ENCODE data around the gene DCAF6.

DCAF6 gene

GRCh38 chr1:167984886-167985489 is 48.5 kb downstream of the DCAF6 start:
- Histone ChIP-seq H3K4me2 (ENCODE audit: insufficient read depth, low read length) (no peak overlapping the region), H3K9me3 (ENCODE audit: insufficient read depth, low read length, severe bottlenecking) (no peaks in the 10 kb centered on the region), H2AFZ (ENCODE audit: low read depth, low read length) (no peak overlapping the region), H3K4me3 (ENCODE audit: low read depth in 1 of 2, low read length in 2 of 2) (no peak overlapping the region), H3K27me3 (ENCODE audit: insufficient read depth, low read length, poor library complexity) (no peaks in the 10 kb centered on the region), H3K4me1 (ENCODE audit: insufficient read depth, low read length) (no peaks in the 10 kb centered on the region), H3K9ac (ENCODE audit: low read depth, low read length) (no peak overlapping the region), H3K27ac (ENCODE audit: low read length) (no peak overlapping the region), H4K20me1 (ENCODE audit: insufficient read depth, low read length) (no peaks in the 10 kb centered on the region), H3K36me3 (ENCODE audit: insufficient read depth, low read length) (peaks cover 19% of the 10 kb centered on the region; the same call in 1 of the 2 replicates), H3K79me2 (ENCODE audit: insufficient read depth, low read length) (peaks cover 7% of the 10 kb centered on the region)
- DNase-seq (no peak), ATAC-seq (ENCODE audit: insufficient read depth, low read depth) (no peak)
- TF ChIP-seq EZH2 (IDR thresholded peaks at IDR 0.05; ENCODE audit: borderline replicate concordance, low read depth, low read length, severe bottlenecking) = no peak
- TF ChIP-seq, protein P1, sequence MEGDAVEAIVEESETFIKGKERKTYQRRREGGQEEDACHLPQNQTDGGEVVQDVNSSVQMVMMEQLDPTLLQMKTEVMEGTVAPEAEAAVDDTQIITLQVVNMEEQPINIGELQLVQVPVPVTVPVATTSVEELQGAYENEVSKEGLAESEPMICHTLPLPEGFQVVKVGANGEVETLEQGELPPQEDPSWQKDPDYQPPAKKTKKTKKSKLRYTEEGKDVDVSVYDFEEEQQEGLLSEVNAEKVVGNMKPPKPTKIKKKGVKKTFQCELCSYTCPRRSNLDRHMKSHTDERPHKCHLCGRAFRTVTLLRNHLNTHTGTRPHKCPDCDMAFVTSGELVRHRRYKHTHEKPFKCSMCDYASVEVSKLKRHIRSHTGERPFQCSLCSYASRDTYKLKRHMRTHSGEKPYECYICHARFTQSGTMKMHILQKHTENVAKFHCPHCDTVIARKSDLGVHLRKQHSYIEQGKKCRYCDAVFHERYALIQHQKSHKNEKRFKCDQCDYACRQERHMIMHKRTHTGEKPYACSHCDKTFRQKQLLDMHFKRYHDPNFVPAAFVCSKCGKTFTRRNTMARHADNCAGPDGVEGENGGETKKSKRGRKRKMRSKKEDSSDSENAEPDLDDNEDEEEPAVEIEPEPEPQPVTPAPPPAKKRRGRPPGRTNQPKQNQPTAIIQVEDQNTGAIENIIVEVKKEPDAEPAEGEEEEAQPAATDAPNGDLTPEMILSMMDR (IDR thresholded peaks at IDR 0.05; ENCODE audit: borderline replicate concordance, extremely low read depth, low read length, poor library complexity, severe bottlenecking) = no peak

- Histone ChIP-seq H4K20me1 (ENCODE audit: insufficient read depth, low read length) (no peaks in the 10 kb centered on the region), H3K4me2 (ENCODE audit: insufficient read depth, low read length) (no peak overlapping the region), H3K9me3 (ENCODE audit: insufficient read depth, low read length, severe bottlenecking) (no peaks in the 10 kb centered on the region), H2AFZ (ENCODE audit: low read depth, low read length) (no peak overlapping the region), H3K36me3 (ENCODE audit: insufficient read depth, low read length) (peaks cover 20% of the 10 kb centered on the region), H3K27ac (ENCODE audit: low read length) (no peak overlapping the region), H3K4me1 (ENCODE audit: insufficient read depth, low read length) (no peaks in the 10 kb centered on the region), H3K27me3 (ENCODE audit: insufficient read depth, low read length, poor library complexity) (no peaks in the 10 kb centered on the region), H3K4me3 (ENCODE audit: low read depth in 1 of 2, low read length in 2 of 2) (no peak overlapping the region), H3K9ac (ENCODE audit: low read depth, low read length) (no peak overlapping the region), H3K79me2 (ENCODE audit: insufficient read depth, low read length) (peaks cover 7% of the 10 kb centered on the region; the same call in 1 of the 2 replicates)
- ATAC-seq (ENCODE audit: insufficient read depth, low read depth) = no peak
- DNase-seq = no peak
- TF ChIP-seq EZH2 (IDR thresholded peaks at IDR 0.05; ENCODE audit: borderline replicate concordance, low read depth, low read length, severe bottlenecking) = no peak
- TF ChIP-seq, protein P1 (IDR thresholded peaks at IDR 0.05; ENCODE audit: borderline replicate concordance, extremely low read depth, low read length, poor library complexity, severe bottlenecking) = no peak
Measured at GRCh38 chr1:167987174-167987573, 50.7 kb downstream of the DCAF6 start.

DNA sequence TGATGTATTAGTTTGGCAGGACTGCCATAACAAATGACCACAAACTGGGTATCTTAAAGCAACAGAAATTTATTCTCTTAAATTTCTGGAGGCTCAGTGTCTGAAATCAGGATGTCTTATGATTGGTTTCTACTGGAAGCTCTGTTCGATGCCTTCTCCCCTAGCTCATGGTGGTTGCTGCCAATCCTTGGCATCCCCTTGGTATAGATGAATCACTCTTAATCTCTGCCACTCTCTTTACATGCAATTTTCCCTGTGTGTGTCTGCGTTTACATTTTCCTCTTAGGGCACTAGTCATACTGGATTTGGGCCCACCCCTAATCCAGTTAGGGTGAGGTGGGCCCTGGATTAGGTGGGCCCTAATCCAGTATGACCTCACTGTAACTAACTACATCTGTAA is 55.1 kb downstream of the DCAF6 start:
- H3K9ac ChIP-seq (ENCODE audit: low read depth, low read length) = no peak overlapping the region
- H2AFZ ChIP-seq (ENCODE audit: low read depth, low read length) = no peak overlapping the region
- H3K27me3 ChIP-seq (ENCODE audit: insufficient read depth, low read length, poor library complexity) = no peaks in the 10 kb centered on the region
- ATAC-seq (ENCODE audit: insufficient read depth, low read depth) (no peak), DNase-seq (no peak)
- peaks cover 31% of the 10 kb centered on the region for H3K36me3 ChIP-seq (ENCODE audit: insufficient read depth, low read length)
- TF ChIP-seq, protein P1 (IDR thresholded peaks at IDR 0.05; ENCODE audit: borderline replicate concordance, extremely low read depth, low read length, poor library complexity, severe bottlenecking) = no peak
- no peak for TF ChIP-seq EZH2 (IDR thresholded peaks at IDR 0.05; ENCODE audit: borderline replicate concordance, low read depth, low read length, severe bottlenecking)
- H3K4me1 ChIP-seq (ENCODE audit: insufficient read depth, low read length) = no peaks in the 10 kb centered on the region
- H3K4me2 ChIP-seq (ENCODE audit: insufficient read depth, low read length) = no peak overlapping the region
- no peak overlapping the region for H3K4me3 ChIP-seq (ENCODE audit: low read depth in 1 of 2, low read length in 2 of 2)
- H3K79me2 ChIP-seq (ENCODE audit: insufficient read depth, low read length) = no peaks in the 10 kb centered on the region
- no peaks in the 10 kb centered on the region for H3K9me3 ChIP-seq (ENCODE audit: insufficient read depth, low read length, severe bottlenecking)
- H4K20me1 ChIP-seq (ENCODE audit: insufficient read depth, low read length) = no peaks in the 10 kb centered on the region
- H3K27ac ChIP-seq (ENCODE audit: low read length) = no peak overlapping the region
